ENCODE data around the gene ARHGEF1. TPM values are rescaled to one million over a fixed set of nuclear protein-coding genes. Genes with fewer than 3 reads are reported as not detected.

ARHGEF1 gene
- total and polyA plus RNA-seq, 2 donors (not counting 1 experiment from before 2014, with no cell fraction given): 646 to 886 TPM

GRCh38 chr19:41868989-41869300 lies 14.0 kb upstream of the ARHGEF1 start:
- Histone ChIP-seq H2AFZ (ENCODE audit: insufficient read depth, low read depth, low read length, poor library complexity, severe bottlenecking) (no peak overlapping the region), H3K27ac (ENCODE audit: low read length in 2 of 2) (peak overlapping the region in 1 of 2 donors; percentile 96), H3K4me1 (ENCODE audit: control insufficient read depth in 2 of 2, insufficient read depth in 2 of 2, low read length in 2 of 2) (peaks cover 50 to 88% of the 10 kb centered on the region in 2 donors), H3K79me2 (ENCODE audit: control insufficient read depth, insufficient read depth, low read length) (peaks cover 58% of the 10 kb centered on the region), H4K20me1 (ENCODE audit: control insufficient read depth, insufficient read depth, low read length, poor library complexity, severe bottlenecking) (peaks cover 64% of the 10 kb centered on the region), H3K27me3 (replicated peaks in 1 of 4; ENCODE audit: control extremely low read depth in 1 of 4, control insufficient read depth in 3 of 4, insufficient read depth in 4 of 4, low read length in 3 of 4) (no peaks in the 10 kb centered on the region), H3K9ac (ENCODE audit: low read length) (no peak overlapping the region), H3K36me3 (replicated peaks in 1 of 2; ENCODE audit: control extremely low read depth in 1 of 2, control insufficient read depth in 1 of 2, extremely low read depth in 1 of 2, insufficient read depth in 2 of 2, low read length in 1 of 2) (peaks cover 0 to 67% of the 10 kb centered on the region in 2 experiments), H3K4me3 (ENCODE audit: control extremely low read depth in 1 of 5, extremely low read depth in 1 of 5, insufficient read depth in 1 of 5, low read depth in 2 of 5, low read length in 4 of 5) (no peak overlapping the region), H3K9me3 (ENCODE audit: control extremely low read depth in 1 of 3, control insufficient read depth in 2 of 3, insufficient read depth in 1 of 3, low read length in 2 of 3) (no peaks in the 10 kb centered on the region), H3K4me2 (replicated peaks; ENCODE audit: low read depth, low read length, poor library complexity, severe bottlenecking) (no peak overlapping the region)
- DNase-seq (no peak), ATAC-seq (ENCODE audit: low read depth) (no peak)
- Mint-ChIP-seq H3K27me3 (no peaks in the 10 kb centered on the region), H3K9me3 (ENCODE audit: insufficient read depth) (no peaks in the 10 kb centered on the region), H3K4me3 (no peak overlapping the region), H3K27ac (peak overlapping the region; percentile 76), H3K4me1 (peaks cover 70% of the 10 kb centered on the region)
- intact Hi-C loops (cut with micrococcal nuclease): no loop called here
- TF ChIP-seq CTCF (IDR thresholded peaks at IDR 0.05) (no peak), EZH2 (IDR thresholded peaks at IDR 0.05; ENCODE audit: borderline replicate concordance, insufficient read depth, low read depth, low read length, poor library complexity, severe bottlenecking) (no peak)
- WGBS (ENCODE audit: insufficient coverage): 100% methylated on average over 8 of the region's 12 CpGs
- ChIA-PET CTCF (interaction anchor here (1.4 to 17.0 kb wide), 3 partner anchors 10 to 79 kb away, joined by 5 to 331 read pairs (median 7); no protein-coding TSS in a partner anchor), POLR2A (interaction anchor here (0.6 kb wide), 1 partner anchor 13 kb away, joined by 6 read pairs; no protein-coding TSS in a partner anchor)

- Histone ChIP-seq H3K9me3 (ENCODE audit: control extremely low read depth in 1 of 3, control insufficient read depth in 2 of 3, insufficient read depth in 1 of 3, low read length in 2 of 3) (no peaks in the 10 kb centered on the region), H3K4me1 (ENCODE audit: control insufficient read depth in 2 of 2, insufficient read depth in 2 of 2, low read length in 2 of 2) (peaks cover 54 to 88% of the 10 kb centered on the region in 2 donors), H3K27me3 (replicated peaks in 1 of 4; ENCODE audit: control extremely low read depth in 1 of 4, control insufficient read depth in 3 of 4, insufficient read depth in 4 of 4, low read length in 3 of 4) (no peaks in the 10 kb centered on the region), H4K20me1 (ENCODE audit: control insufficient read depth, insufficient read depth, low read length, poor library complexity, severe bottlenecking) (peaks cover 59% of the 10 kb centered on the region), H3K9ac (ENCODE audit: low read length) (no peak overlapping the region), H3K79me2 (ENCODE audit: control insufficient read depth, insufficient read depth, low read length) (peaks cover 58% of the 10 kb centered on the region), H3K4me2 (replicated peaks; ENCODE audit: low read depth, low read length, poor library complexity, severe bottlenecking) (no peak overlapping the region), H3K36me3 (replicated peaks in 1 of 2; ENCODE audit: control extremely low read depth in 1 of 2, control insufficient read depth in 1 of 2, extremely low read depth in 1 of 2, insufficient read depth in 2 of 2, low read length in 1 of 2) (peaks cover 0 to 62% of the 10 kb centered on the region in 2 experiments), H2AFZ (ENCODE audit: insufficient read depth, low read depth, low read length, poor library complexity, severe bottlenecking) (no peak overlapping the region), H3K27ac (ENCODE audit: low read length in 2 of 2) (peak overlapping the region; percentile 22 to 96), H3K4me3 (ENCODE audit: control extremely low read depth in 1 of 5, extremely low read depth in 1 of 5, insufficient read depth in 1 of 5, low read depth in 2 of 5, low read length in 4 of 5) (no peak overlapping the region)
- H3K4me3 Mint-ChIP-seq: no peak overlapping the region
- ChIA-PET CTCF (interaction anchor here (0.8 to 17.0 kb wide), 5 partner anchors 10 to 87 kb away, joined by 3 to 331 read pairs (median 5); no protein-coding TSS in a partner anchor), POLR2A (interaction anchor here (0.6 to 6.2 kb wide), 4 partner anchors 10 to 68 kb away, joined by 3 to 85 read pairs (median 6); partner anchors contain the start of genes ARHGEF1 and RPS19)
- WGBS (ENCODE audit: insufficient coverage): 70% methylated on average over 11 of the region's 13 CpGs
- H3K9me3 Mint-ChIP-seq (ENCODE audit: insufficient read depth): no peaks in the 10 kb centered on the region
- no peak for ATAC-seq (ENCODE audit: low read depth)
- peak overlapping the region; percentile 87 for H3K27ac Mint-ChIP-seq
- TF ChIP-seq EZH2 (IDR thresholded peaks at IDR 0.05; ENCODE audit: borderline replicate concordance, insufficient read depth, low read depth, low read length, poor library complexity, severe bottlenecking) (no peak), CTCF (IDR thresholded peaks at IDR 0.05) (no peak)
- intact Hi-C loops (cut with micrococcal nuclease): no loop called here
- no peaks in the 10 kb centered on the region for H3K27me3 Mint-ChIP-seq
- peaks cover 68% of the 10 kb centered on the region for H3K4me1 Mint-ChIP-seq
- no peak for DNase-seq
Observed at GRCh38 chr19:41869374-41869955, 13.5 kb upstream of the ARHGEF1 start.
